ENCODE data around the gene KSR2.

KSR2 gene

DNA sequence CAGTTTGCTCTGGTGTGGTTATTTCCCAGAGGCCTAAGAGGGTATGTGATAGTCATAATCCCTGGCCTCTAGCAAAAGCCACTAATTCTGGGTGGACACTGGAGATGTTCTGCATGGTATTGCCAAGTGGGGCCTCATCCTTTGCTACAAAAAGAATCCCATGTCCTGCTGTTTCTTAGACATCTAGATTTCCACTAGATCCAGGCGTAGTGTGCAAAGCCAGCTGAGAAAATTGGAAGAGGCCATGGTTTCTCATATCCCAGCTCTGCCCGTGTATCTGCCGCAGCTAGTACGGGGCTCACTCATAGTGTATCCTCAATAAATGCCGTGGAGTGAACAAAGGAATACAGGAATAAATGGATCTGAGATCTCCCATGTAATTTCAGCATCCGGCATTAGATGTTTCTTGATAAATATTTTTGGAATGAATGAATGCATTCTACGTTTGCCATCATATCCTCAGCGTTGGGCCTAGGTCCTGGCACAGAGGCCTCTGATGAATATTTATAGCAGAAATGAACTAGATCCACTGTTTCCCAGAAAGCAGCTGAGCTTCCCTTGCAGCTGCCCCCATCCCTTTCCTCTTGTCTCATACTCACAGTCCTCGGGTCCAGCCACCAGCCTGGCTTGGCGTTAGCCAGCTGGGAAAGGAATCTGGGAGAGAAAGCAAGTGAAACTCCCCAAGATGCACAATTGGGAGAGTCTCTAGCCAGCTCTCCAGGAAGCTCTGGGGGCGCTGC, 531.1 kb downstream of the KSR2 start:
- DNase-seq = no peak

DNA sequence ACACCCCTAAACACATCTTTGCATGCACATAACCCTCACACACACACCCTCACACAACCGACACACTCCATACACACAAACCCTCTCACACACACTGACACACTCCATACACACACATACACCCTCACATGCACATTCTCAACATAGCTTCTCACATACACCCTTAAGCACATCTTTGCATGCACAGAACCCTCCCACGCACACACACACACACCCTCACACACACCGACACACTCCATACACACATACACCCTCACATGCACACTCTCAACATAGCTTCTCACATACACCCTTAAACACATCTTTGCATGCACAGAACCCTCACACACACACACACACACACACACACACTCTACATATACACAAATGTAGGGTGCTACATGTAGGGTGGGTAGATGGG, 534.9 kb downstream of the KSR2 start:
- no peak for DNase-seq

DNA sequence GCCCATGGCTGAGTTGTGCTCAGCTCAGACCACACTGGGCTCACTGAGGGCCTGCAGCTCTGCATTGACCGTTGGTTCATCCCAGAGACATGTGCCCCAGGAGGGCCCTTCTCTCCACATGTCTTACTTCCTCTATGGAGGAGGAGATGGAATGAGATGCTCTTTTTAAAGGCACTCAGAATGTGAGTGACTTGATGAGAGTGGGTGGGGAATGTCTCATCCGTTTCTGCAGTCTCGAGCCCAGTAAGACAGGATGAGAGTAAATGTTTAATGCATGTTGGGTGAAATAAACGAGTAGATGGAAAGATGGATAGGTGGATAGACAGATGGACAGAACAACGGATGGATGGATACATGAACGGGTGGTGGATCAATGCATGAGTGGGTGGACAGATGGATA, 538.5 kb downstream of the KSR2 start:
- DNase-seq = no peak

DNA sequence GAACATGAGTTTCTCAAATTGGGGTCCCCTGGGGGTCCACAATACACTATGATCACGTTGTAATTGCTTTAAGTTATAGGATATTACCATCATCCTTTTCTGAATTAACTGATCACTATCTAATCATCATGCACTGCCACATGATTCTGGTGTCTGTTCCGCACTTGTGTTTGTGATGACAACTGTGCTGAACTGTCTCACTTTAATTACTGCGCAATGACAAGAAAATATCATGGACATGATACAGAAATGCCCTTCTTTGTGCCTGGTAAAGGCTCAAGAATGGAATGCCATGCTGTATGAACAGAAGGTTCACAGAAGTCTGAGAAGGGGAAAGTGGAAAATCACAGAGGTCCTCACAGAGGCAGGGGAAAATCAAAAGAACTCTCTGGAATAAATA, 541.6 kb downstream of the KSR2 start:
- no peak for DNase-seq

DNA sequence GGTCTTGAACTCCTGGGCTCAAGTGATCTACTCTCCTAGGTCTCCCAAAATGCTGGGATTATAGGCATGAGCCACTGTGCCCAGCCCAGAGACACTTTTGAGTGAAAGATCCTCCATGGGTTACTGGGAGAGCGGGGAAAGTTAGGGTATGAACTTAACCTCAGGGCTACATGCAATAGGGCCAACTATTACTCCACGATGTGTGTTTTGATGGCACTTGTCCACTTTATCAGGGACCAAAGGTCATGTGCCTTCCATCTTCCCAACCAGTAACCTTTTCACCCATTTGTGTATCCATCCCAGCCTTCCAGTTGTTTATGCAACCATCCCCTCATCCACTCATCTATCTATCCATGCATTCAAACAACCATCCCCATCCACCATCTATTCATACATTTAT, 546.8 kb downstream of the KSR2 start:
- DNase-seq = no peak

DNA sequence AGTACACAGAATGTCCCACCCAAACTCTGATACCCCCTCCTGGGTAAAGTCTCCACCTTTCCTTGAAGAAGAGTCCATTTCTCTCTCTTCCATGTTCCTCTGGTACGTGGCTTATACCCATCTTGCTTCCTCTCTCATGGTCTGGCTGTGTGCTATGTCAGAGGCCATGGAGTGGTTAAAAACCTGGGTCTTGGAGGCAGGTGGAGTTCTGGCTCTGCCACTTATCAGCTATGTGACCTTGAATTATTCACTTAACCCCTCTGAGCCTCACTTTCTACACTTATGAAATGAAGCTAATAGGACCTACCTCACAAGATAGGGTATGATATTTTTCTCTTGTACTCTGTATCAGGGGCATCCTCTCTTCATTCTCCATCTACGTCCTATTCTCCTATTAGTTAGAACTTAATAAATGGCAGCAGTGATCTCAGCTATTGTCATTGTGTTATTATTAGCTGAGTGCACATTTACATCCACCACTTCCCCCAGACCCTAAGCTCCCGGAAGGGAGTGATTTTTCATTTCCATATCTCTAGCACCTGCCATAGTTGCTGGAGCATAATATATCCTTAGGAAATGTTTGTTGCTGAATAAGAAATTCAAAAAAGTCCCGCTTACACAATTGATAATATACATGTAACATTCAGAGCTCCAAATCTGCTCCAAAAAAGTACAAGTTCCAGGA, 547.6 kb downstream of the KSR2 start:
- DNase-seq = no peak

DNA sequence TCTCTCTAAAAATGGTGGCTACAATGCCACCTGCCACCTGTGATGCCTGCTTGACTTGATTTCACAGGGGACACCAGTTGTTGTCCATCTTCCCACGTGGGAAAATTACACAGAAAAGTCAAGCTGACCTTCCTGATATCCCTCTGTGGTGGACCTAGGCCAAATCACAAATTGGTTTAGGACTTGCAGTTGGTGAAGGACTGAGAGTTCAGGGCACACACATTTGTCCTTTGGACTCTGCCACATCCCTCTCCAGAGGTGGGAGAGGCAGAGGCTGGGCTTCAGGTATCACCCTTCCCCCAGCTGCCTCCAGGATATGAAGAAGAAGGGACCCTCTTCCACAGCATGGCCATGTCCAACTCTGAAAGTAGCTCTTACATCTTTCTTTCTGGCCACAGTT, 551.8 kb downstream of the KSR2 start:
- DNase-seq = no peak

DNA sequence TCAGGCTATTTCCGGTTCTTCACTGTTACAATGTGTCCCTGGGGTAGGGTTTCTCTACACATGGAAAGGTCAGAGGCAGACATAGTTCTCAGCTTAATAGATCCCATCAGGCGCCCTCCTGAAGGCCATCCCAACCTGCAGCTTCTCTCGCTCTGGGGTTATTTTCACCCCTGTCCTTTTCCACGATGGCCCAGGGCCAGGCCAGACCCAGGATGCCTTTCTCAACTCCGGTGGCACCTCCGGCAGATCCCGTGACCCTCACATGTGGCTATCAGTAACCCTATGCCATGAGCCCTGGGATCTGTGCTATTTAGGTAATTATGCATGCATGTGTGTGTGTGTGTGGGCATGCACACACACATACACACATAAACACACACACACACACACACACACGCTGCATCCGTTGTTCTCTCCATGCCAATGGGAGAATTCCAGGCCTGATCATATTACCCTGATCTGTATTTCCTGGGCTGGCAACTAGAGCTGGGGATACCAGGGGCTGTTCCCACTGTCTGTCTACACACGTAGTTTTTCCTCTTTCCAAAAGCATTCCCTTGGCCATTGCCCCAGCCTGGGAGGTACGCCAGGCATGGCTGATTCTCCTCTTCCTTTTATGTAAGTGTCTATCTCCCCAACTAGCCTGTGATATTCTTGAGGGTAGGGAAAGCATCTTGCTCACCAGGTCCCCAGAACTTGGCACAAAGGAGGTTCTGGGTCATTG, 556.2 kb downstream of the KSR2 start:
- no peak for DNase-seq

DNA sequence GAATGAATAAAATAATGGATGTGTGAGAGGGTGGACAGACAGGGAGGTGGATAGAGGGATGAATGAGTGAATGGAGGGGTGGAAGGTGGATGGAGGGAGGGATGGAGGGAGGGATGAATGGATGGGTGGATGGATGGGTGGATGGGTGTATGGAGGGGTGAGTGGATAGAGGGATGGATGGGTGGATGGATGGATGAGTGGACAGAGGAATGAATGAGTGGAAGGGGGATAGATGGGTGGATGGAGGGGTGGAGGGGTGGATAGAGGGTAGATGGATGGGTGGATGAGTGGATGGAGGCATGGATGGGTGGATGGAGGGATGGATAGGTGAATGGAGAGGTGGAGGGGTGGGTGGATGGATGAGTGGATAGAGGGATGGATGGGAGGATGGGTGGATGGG, 559.5 kb downstream of the KSR2 start:
- no peak for DNase-seq

DNA sequence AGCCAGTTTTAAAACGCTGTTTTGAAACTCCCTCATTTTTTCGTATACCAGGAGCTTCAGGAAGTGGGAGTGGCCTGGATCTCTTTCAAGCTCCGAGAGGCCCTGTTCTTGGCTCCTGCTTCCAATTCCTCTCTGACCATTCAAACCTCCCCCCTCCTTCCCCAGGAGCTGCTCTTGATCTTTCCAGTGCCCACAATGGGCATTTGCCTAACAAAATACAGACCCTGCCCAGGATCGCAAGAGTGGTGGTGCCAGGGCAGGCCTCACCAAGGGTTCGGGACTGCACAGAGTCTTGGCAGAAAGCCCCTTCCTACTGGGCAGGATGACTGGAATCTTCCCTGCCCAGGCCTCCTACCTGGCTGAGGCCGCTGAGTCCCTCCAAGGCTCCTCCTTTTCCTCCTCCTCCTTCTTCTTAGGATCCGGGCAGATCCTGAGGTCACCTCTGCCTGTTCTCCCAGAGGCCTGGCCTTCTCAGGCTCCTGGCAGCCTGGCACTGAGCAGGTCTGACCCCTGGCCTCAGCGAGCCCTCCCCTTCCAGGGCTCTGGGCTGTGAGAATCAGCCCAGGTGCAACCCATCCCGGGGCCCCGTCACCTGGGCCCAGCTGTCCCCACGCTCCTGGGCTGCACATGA, 560.5 kb downstream of the KSR2 start:
- no peak for DNase-seq

DNA sequence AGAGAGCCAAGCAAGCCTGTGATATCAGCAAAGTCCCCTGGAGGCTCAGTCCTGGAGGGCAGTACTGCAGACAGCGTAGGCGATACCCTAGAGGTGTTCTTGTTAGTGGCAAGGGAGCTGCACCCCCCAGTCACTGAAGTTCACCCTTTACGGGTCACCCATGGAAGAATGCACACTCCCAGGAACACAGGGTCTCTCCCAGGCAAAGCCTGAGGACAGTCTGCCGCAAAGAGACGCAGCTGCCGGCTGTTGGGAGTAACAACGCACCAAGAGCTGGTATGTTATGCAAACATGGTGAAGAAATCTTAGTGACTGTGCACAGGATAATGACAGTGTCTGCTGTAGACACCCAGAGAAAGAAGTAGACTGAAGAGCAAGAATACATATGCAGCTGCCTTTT, 563.9 kb downstream of the KSR2 start:
- no peak for DNase-seq

DNA sequence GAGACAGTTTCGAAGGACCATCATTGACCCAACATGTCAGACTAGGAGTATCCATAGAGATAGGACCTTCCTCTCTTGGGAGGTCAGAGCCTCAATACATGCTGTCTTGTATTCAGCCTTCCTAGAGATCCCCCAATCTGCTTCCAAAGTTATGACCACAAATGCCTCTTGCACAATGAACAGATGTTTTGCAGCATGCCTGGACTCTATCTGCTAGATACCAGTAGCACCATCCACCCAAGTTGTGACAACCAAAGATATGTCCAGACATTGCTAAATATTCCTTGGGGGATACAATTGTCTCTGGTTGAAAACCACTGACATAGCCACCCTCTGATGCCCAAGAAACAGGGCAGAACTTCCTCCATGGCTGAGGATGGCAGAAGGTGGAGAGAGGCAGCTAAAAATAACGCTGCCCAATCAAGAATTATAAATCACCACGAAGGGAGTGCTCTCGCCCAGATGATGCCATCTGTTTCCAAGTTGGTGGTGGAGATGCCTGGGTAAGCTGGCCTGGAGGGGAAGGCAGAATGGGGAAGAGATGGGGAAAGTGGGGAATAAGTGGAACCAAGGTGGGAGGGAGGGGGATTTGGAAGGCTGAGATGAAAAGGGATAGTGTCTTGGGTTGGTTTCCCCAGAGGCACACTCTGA, 564.5 kb downstream of the KSR2 start:
- DNase-seq = no peak

DNA sequence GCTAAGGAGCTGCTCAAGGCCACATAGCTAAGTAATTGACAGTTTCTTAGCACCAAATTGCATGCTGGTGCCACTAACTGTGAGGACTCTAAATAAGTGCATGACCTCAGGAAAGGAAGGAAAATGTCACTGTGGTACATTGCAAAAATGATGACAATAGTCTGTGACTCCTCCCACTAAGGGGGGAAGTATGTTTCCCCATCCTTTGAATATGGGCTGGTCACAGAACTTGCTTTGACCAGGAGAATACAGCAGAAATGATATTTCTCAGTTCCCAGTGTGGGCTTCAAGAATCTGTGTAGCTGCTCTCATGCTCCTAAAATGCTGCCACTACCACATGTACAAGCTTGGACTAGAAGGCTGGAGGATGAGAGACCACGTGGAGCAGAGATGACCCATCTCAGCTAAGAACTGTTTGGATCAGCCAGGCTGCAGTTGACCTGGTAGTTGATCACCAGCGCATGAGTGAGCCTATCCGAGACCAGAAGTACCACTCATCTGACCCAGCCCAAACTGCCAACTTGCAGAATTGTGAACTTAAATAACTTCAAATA, 565.1 kb downstream of the KSR2 start:
- DNase-seq = no peak
